Hepatocyte (in vitro differentiated cells): ENCODE measurements around the gene FNDC11. TPM values are rescaled to one million over a fixed set of nuclear protein-coding genes. Genes with fewer than 3 reads are reported as not detected.

Experiments
- DNase-seq: peaks from one replicate; pipeline ENCODE4 v3.0.0-alpha.2; 2016; ENCODE audit warnings: low spot score
- H2AFZ ChIP-seq: fragments of 200-600 bp; sonication (generic); 2 replicates; pipeline ENCODE4 v1.6.0; 2016; ENCODE audit warnings: antibody characterized with exemption, mild to moderate bottlenecking
- H3K27ac ChIP-seq: fragments of 200-600 bp; sonication (generic); 2 replicates; pipeline ENCODE4 v1.5.1; 2016; ENCODE audit warnings: mild to moderate bottlenecking
- H3K27me3 ChIP-seq: fragments of 200-600 bp; sonication (generic); 2 replicates; pipeline ENCODE4 v1.6.1; 2016
- H3K36me3 ChIP-seq: fragments of 200-600 bp; sonication (generic); replicated peaks from 2 replicates; pipeline ENCODE4 v1.5.1; 2016; ENCODE audit warnings: low read depth; ENCODE audit not compliant: insufficient read depth
- H3K4me1 ChIP-seq: fragments of 200-600 bp; sonication (generic); 2 replicates; pipeline ENCODE4 v1.5.1; 2016; ENCODE audit warnings: mild to moderate bottlenecking, moderate library complexity; ENCODE audit not compliant: insufficient read depth
- H3K4me2 ChIP-seq: fragments of 200-600 bp; sonication (generic); 2 replicates; pipeline ENCODE4 v1.6.0; 2016
- H3K4me3 ChIP-seq: fragments of 200-600 bp; sonication (generic); 2 replicates; pipeline ENCODE4 v1.5.1; 2016; ENCODE audit warnings: mild to moderate bottlenecking
- H3K79me2 ChIP-seq: fragments of 200-600 bp; sonication (generic); 2 replicates; pipeline ENCODE4 v1.6.0; 2017; ENCODE audit warnings: mild to moderate bottlenecking
- H3K9me2 ChIP-seq: fragments of 200-600 bp; sonication (generic); replicated peaks from 2 replicates; pipeline ENCODE4 v1.6.0; 2017; ENCODE audit warnings: mild to moderate bottlenecking; ENCODE audit not compliant: insufficient read depth
- H3K9me3 ChIP-seq: fragments of 200-600 bp; sonication (generic); 2 replicates; pipeline ENCODE4 v1.5.1; 2016; ENCODE audit warnings: low read depth, mild to moderate bottlenecking
- H4K20me1 ChIP-seq: fragments of 200-600 bp; sonication (generic); 2 replicates; pipeline ENCODE4 v1.6.0; 2016; ENCODE audit warnings: mild to moderate bottlenecking; ENCODE audit not compliant: insufficient read depth, poor library complexity, severe bottlenecking
- EZH2 ChIP-seq: fragments of 200-600 bp; sonication (generic); IDR thresholded peaks from 2 replicates; pipeline ENCODE4 v1.6.1; 2016; ENCODE audit warnings: antibody characterized with exemption, mild to moderate bottlenecking, borderline replicate concordance
- EZH2phosphoT487 ChIP-seq: fragments of 200-600 bp; sonication (generic); IDR thresholded peaks from one replicate; pipeline ENCODE4 v1.6.1; 2018; ENCODE audit warnings: antibody characterized with exemption, mild to moderate bottlenecking, low read depth, moderate library complexity; ENCODE audit not compliant: unreplicated experiment, severe bottlenecking
- WGBS: methylation state at CpG from one replicate; pipeline ENCODE4 v1.1.6; 2016; ENCODE audit warnings: low lambda C conversion rate; ENCODE audit errors: missing lambda C conversion rate; 5-methylcytosine and 5-hydroxymethylcytosine counted together
- polyA plus RNA-seq: library from polyadenylated mRNA; unstranded; fragments of >200 nt; fragmentation: Nextera tagmentation; extraction: Ambion mirVana; gene quantifications from 2 replicates; pipeline ENCODE4 v1.2.1, GENCODE V29; 2016
- total RNA-seq: library from RNA; depleted of rRNA; stranded (reverse); fragments of >200 nt; gene quantifications from 2 replicates; pipeline ENCODE4 v1.2.3, GENCODE V29; 2014
- TF ChIP-seq, protein P1 (sequence below): fragments of 200-600 bp; sonication (generic); IDR thresholded peaks from 2 replicates; pipeline ENCODE4 v1.5.1; 2016; ENCODE audit warnings: antibody characterized with exemption, mild to moderate bottlenecking; ENCODE audit not compliant: poor library complexity

The FNDC11 gene
- total and polyA plus RNA-seq, 2 experiments from 2014 or later, result 0.57 to 0.79 TPM

GRCh38 chr20:63522091-63522868 lies 31.7 kb upstream of the FNDC11 start:
- peaks cover 16% of the 10 kb centered on the region for H3K79me2 ChIP-seq
- no peak overlapping the region for H3K4me3 ChIP-seq
- H3K27me3 ChIP-seq, result no peaks in the 10 kb centered on the region
- WGBS, result 62% methylated on average over 11 of the region's 13 CpGs
- H3K9me2 ChIP-seq, result no peaks in the 10 kb centered on the region
- no peak for DNase-seq
- TF ChIP-seq, protein P1, sequence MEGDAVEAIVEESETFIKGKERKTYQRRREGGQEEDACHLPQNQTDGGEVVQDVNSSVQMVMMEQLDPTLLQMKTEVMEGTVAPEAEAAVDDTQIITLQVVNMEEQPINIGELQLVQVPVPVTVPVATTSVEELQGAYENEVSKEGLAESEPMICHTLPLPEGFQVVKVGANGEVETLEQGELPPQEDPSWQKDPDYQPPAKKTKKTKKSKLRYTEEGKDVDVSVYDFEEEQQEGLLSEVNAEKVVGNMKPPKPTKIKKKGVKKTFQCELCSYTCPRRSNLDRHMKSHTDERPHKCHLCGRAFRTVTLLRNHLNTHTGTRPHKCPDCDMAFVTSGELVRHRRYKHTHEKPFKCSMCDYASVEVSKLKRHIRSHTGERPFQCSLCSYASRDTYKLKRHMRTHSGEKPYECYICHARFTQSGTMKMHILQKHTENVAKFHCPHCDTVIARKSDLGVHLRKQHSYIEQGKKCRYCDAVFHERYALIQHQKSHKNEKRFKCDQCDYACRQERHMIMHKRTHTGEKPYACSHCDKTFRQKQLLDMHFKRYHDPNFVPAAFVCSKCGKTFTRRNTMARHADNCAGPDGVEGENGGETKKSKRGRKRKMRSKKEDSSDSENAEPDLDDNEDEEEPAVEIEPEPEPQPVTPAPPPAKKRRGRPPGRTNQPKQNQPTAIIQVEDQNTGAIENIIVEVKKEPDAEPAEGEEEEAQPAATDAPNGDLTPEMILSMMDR, result no peak
- TF ChIP-seq EZH2phosphoT487 (no peak), EZH2 (no peak)
- no peak overlapping the region for H2AFZ ChIP-seq
- no peaks in the 10 kb centered on the region for H3K36me3 ChIP-seq
- peaks cover 13% of the 10 kb centered on the region for H3K4me1 ChIP-seq
- H3K27ac ChIP-seq, result no peak overlapping the region
- no peaks in the 10 kb centered on the region for H3K9me3 ChIP-seq
- peak overlapping the region; percentile 99 for H3K4me2 ChIP-seq
- H4K20me1 ChIP-seq, result peaks cover 24% of the 10 kb centered on the region

DNA sequence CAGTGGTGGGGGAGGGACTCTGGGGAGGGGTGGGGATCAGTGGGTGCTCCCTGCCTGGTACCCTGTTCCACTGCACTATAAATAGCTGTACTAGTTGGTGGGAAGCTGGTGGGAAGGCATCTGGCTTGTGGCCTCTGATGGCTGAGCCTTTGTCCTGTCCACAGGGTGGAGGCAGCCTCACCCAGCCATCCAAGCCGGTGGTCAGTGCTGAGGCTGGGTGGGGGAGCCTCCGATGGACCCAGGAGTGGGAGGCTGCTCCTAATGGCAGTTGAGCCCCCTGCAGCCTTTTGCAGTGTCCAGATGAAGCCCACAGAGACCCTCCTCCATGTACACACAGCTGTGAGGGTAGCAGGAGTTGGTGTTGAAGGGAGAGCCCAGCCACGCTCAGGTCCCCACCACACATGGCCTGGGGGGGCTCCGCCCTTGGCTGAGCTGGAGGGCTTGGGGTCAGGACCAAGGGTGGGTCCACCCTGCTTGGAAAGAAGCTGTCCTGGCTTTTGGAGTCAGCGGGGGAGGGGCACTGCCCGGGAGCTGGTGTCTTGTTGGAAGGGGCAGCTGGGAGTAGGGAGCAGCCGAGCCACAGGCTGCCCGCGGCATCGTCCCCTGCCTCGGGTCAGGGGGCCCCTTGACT lies 30.9 kb upstream of the FNDC11 start:
- Histone ChIP-seq H3K27me3 (no peaks in the 10 kb centered on the region), H3K4me3 (no peak overlapping the region), H3K36me3 (no peaks in the 10 kb centered on the region), H3K27ac (no peak overlapping the region), H3K9me2 (no peaks in the 10 kb centered on the region), H4K20me1 (peaks cover 24% of the 10 kb centered on the region), H3K4me2 (peak overlapping the region; percentile 99), H3K4me1 (peaks cover 13% of the 10 kb centered on the region), H2AFZ (no peak overlapping the region), H3K9me3 (no peaks in the 10 kb centered on the region), H3K79me2 (peaks cover 16% of the 10 kb centered on the region)
- DNase-seq, result no peak
- 97% methylated on average over 11 of the region's 11 CpGs for WGBS
- TF ChIP-seq EZH2, result no peak
- TF ChIP-seq EZH2phosphoT487, result no peak
- TF ChIP-seq, protein P1, result no peak

GRCh38 chr20:63525185-63525584 lies 28.8 kb upstream of the FNDC11 start:
- WGBS, result 78% methylated on average over 3 of the region's 3 CpGs
- H3K27me3 ChIP-seq, result no peaks in the 10 kb centered on the region
- no peak for TF ChIP-seq EZH2
- TF ChIP-seq, protein P1, result no peak
- TF ChIP-seq EZH2phosphoT487, result no peak

More at GRCh38 chr20:63525185-63525584, 28.8 kb upstream of the FNDC11 start:
- H3K4me2 ChIP-seq, result no peak overlapping the region
- H3K9me3 ChIP-seq, result no peaks in the 10 kb centered on the region
- no peak overlapping the region for H3K27ac ChIP-seq
- no peaks in the 10 kb centered on the region for H3K9me2 ChIP-seq
- no peaks in the 10 kb centered on the region for H3K36me3 ChIP-seq
- no peak overlapping the region for H3K4me3 ChIP-seq
- H4K20me1 ChIP-seq, result peaks cover 24% of the 10 kb centered on the region
- no peak for DNase-seq
- peaks cover 8% of the 10 kb centered on the region for H3K4me1 ChIP-seq
- peaks cover 16% of the 10 kb centered on the region for H3K79me2 ChIP-seq
- no peak overlapping the region for H2AFZ ChIP-seq
